SJSA1 (cell line): ENCODE data around the gene ZNF792. TPM values are rescaled to one million over a fixed set of nuclear protein-coding genes. Genes with fewer than 3 reads are reported as not detected.
A peak's percentile ranks its signal among the peaks of the same experiment; 100 is the strongest.
"Not testable (repeated sequence)": the region's sequence is repeated elsewhere in the genome, so short reads cannot be mapped to it uniquely, and the experiment has no call there.

ENCODE experiments used
- DNase-seq, 2 experiments: peaks; one replicate each; pipeline ENCODE4 v3.0.0-alpha.2; 2015 to 2020; ENCODE audit warnings: low spot score in 2 of 2, low read depth in 1 of 2
- H3K27ac ChIP-seq: fragments of 250-450 bp; sonication (Bioruptor Pico); 2 replicates; pipeline ENCODE4 v1.5.1; 2020; ENCODE audit warnings: mild to moderate bottlenecking, moderate library complexity
- H3K27me3 ChIP-seq: fragments of 250-450 bp; sonication (Bioruptor Pico); replicated peaks from 2 replicates; pipeline ENCODE4 v1.5.1; 2020; ENCODE audit warnings: mild to moderate bottlenecking, moderate library complexity
- H3K36me3 ChIP-seq: fragments of 250-450 bp; sonication (Bioruptor Pico); 2 replicates; pipeline ENCODE4 v1.5.1; 2020; ENCODE audit warnings: mild to moderate bottlenecking
- H3K4me1 ChIP-seq: fragments of 250-450 bp; sonication (Bioruptor Pico); replicated peaks from 2 replicates; pipeline ENCODE4 v1.6.1; 2021; ENCODE audit warnings: mild to moderate bottlenecking
- H3K4me3 ChIP-seq: fragments of 250-450 bp; sonication (Bioruptor Pico); 2 replicates; pipeline ENCODE4 v1.5.1; 2020; ENCODE audit warnings: mild to moderate bottlenecking
- H3K9me3 ChIP-seq: fragments of 250-450 bp; sonication (Bioruptor Pico); replicated peaks from 2 replicates; pipeline ENCODE4 v1.5.1; 2020; ENCODE audit warnings: mild to moderate bottlenecking
- total RNA-seq: library from RNA; depleted of rRNA; stranded (reverse); fragments of >200 nt; shearing (Covaris generic); gene quantifications from 2 replicates; pipeline ENCODE4 v1.2.3, GENCODE V29; 2014

The ZNF792 gene
- total RNA-seq, 1 experiment from 2014 or later, result 4.8 TPM

- Histone ChIP-seq H3K4me3 (no peak overlapping the region), H3K27me3 (no peaks in the 10 kb centered on the region)
- DNase-seq, result no peak
Observed at GRCh38 chr19:34943861-34944573, 20.0 kb downstream of the ZNF792 start.

GRCh38 chr19:34938886-34939285, 25.1 kb downstream of the ZNF792 start:
- Histone ChIP-seq H3K9me3 (peaks cover 3% of the 10 kb centered on the region), H3K4me1 (no peaks in the 10 kb centered on the region), H3K36me3 (peaks cover 16% of the 10 kb centered on the region), H3K27me3 (no peaks in the 10 kb centered on the region), H3K27ac (no peak overlapping the region), H3K4me3 (no peak overlapping the region)
- no peak for DNase-seq

More at GRCh38 chr19:34943861-34944573, 20.0 kb downstream of the ZNF792 start:
- H3K27ac ChIP-seq, result no peak overlapping the region
- peaks cover 10% of the 10 kb centered on the region for H3K9me3 ChIP-seq
- no peaks in the 10 kb centered on the region for H3K4me1 ChIP-seq
- peaks cover 16% of the 10 kb centered on the region for H3K36me3 ChIP-seq

GRCh38 chr19:34936184-34936583, 27.8 kb downstream of the ZNF792 start:
- Histone ChIP-seq H3K4me1 (no peaks in the 10 kb centered on the region), H3K36me3 (peaks cover 12% of the 10 kb centered on the region; the same call in 1 of the 2 replicates), H3K27ac (no peak overlapping the region), H3K4me3 (no peak overlapping the region), H3K9me3 (no peaks in the 10 kb centered on the region; the same call in 1 of the 2 replicates), H3K27me3 (no peaks in the 10 kb centered on the region)
- DNase-seq, result no peak

GRCh38 chr19:34932494-34932893, 31.5 kb downstream of the ZNF792 start:
- H3K9me3 ChIP-seq, result no peaks in the 10 kb centered on the region
- peaks cover 12% of the 10 kb centered on the region; the same call in 1 of the 2 replicates for H3K36me3 ChIP-seq
- H3K27me3 ChIP-seq, result no peaks in the 10 kb centered on the region
- no peak overlapping the region for H3K4me3 ChIP-seq
- no peak for DNase-seq
- peaks cover 4% of the 10 kb centered on the region for H3K4me1 ChIP-seq
- H3K27ac ChIP-seq, result no peak overlapping the region

GRCh38 chr19:34926685-34927375, 37.2 kb downstream of the ZNF792 start, which contains the start of gene ZNF30:
TSS of gene ZNF30 (plus strand) at chr19:34926903. CDS start at chr19:34929948, 3,045 bp downstream.
- Histone ChIP-seq H3K27ac (no peak within 1 kb of the TSS), H3K9me3 (no peaks in the 10 kb centered on the region)
- peak; percentile 77 to 88 for DNase-seq

GRCh38 chr19:34926361-34926684, 37.7 kb downstream of the ZNF792 start:
- Histone ChIP-seq H3K4me3 (peak overlapping the region; percentile 57; the same call in 1 of the 2 replicates), H3K9me3 (no peaks in the 10 kb centered on the region), H3K36me3 (no peaks in the 10 kb centered on the region), H3K27me3 (no peaks in the 10 kb centered on the region), H3K27ac (no peak overlapping the region), H3K4me1 (peaks cover 4% of the 10 kb centered on the region)
- no peak for DNase-seq

More at GRCh38 chr19:34926685-34927375, 37.2 kb downstream of the ZNF792 start, which contains the start of gene ZNF30:
- Histone ChIP-seq H3K36me3 (no peaks in the 10 kb centered on the region), H3K4me3 (peak within 1 kb of the TSS; percentile 57), H3K27me3 (no peaks in the 10 kb centered on the region), H3K4me1 (peaks cover 4% of the 10 kb centered on the region)

- DNase-seq, result no peak
- H3K4me1 ChIP-seq, result peaks cover 4% of the 10 kb centered on the region
- no peaks in the 10 kb centered on the region for H3K27me3 ChIP-seq
- H3K9me3 ChIP-seq, result no peaks in the 10 kb centered on the region
- no peaks in the 10 kb centered on the region for H3K36me3 ChIP-seq
- no peak overlapping the region for H3K4me3 ChIP-seq
- H3K27ac ChIP-seq, result no peak overlapping the region
Observed at GRCh38 chr19:34925278-34925855, 38.7 kb downstream of the ZNF792 start.

GRCh38 chr19:34920090-34920786, 43.8 kb downstream of the ZNF792 start:
- DNase-seq, H3K4me1 ChIP-seq, H3K27me3 ChIP-seq, H3K36me3 ChIP-seq, H3K27ac ChIP-seq, H3K4me3 ChIP-seq: not testable (repeated sequence)
- H3K9me3 ChIP-seq, result peaks cover 10% of the 10 kb centered on the region; the same call in 1 of the 2 replicates

- Histone ChIP-seq H3K9me3 (peaks cover 10% of the 10 kb centered on the region; the same call in 1 of the 2 replicates), H3K36me3 (no peaks in the 10 kb centered on the region), H3K4me3 (no peak overlapping the region), H3K4me1 (no peaks in the 10 kb centered on the region), H3K27me3 (no peaks in the 10 kb centered on the region), H3K27ac (no peak overlapping the region)
- no peak for DNase-seq
Observed at GRCh38 chr19:34918190-34918589, 45.8 kb downstream of the ZNF792 start.

GRCh38 chr19:34917144-34917543, 46.9 kb downstream of the ZNF792 start:
- not testable (repeated sequence) for H3K36me3 ChIP-seq, H3K4me3 ChIP-seq, H3K27me3 ChIP-seq, H3K27ac ChIP-seq, H3K4me1 ChIP-seq, DNase-seq
- H3K9me3 ChIP-seq, result peaks cover 10% of the 10 kb centered on the region; the same call in 1 of the 2 replicates

- no peak overlapping the region for H3K27ac ChIP-seq
- DNase-seq, result no peak
- H3K4me3 ChIP-seq, result no peak overlapping the region
- peaks cover 4% of the 10 kb centered on the region; the same call in 1 of the 2 replicates for H3K27me3 ChIP-seq
- H3K4me1 ChIP-seq, result no peaks in the 10 kb centered on the region
- no peaks in the 10 kb centered on the region for H3K36me3 ChIP-seq
- no peaks in the 10 kb centered on the region for H3K9me3 ChIP-seq
Observed at GRCh38 chr19:34910770-34911169, 53.3 kb downstream of the ZNF792 start.
